SH-SY5Y (cell line): ENCODE results near the gene UBL4B.

Experiments
- GATA2 ChIP-seq: IDR thresholded peaks from 2 replicates; pipeline ENCODE4 v1.6.1; 2011; ENCODE audit warnings: mild to moderate bottlenecking, low read depth, low read length
- GATA3 ChIP-seq: IDR thresholded peaks from 2 replicates; pipeline ENCODE4 v1.6.1; 2011; ENCODE audit warnings: low read depth, mild to moderate bottlenecking, low read length, moderate library complexity

- TF ChIP-seq GATA2 = no peak
- no peak for TF ChIP-seq GATA3
Observed at GRCh38 chr1:110091381-110091780, 20.9 kb upstream of the UBL4B start.
